Fibroblast of skin of left biceps (primary cell): ENCODE results near the gene ZSWIM1.
"Not testable (repeated sequence)": the region's sequence is repeated elsewhere in the genome, so short reads cannot be mapped to it uniquely, and the experiment has no call there.

Experiments used
- DNase-seq, 2 experiments: peaks; one replicate each; pipeline ENCODE4 v3.0.0-alpha.2; 2013; ENCODE audit warnings: low read depth in 2 of 2

The ZSWIM1 gene

GRCh38 chr20:45927071-45927878 is 46.2 kb downstream of the ZSWIM1 start:
- no peak for DNase-seq

GRCh38 chr20:45931680-45932079 is 50.7 kb downstream of the ZSWIM1 start:
- DNase-seq, result not testable (repeated sequence)

GRCh38 chr20:45933266-45934045 is 52.4 kb downstream of the ZSWIM1 start:
- no peak for DNase-seq

GRCh38 chr20:45934046-45934585 is 53.1 kb downstream of the ZSWIM1 start:
- DNase-seq, result no peak
